IMR-90 (cell line): Measurements from ENCODE around the gene PCCB. TPM values are rescaled to one million over a fixed set of nuclear protein-coding genes. Genes with fewer than 3 reads are reported as not detected.

Experiments
- ATAC-seq: fragments of 200-7000 bp; cut with Tn5 transposase; 2 replicates; pipeline ENCODE4 v1.9.1; 2020; ENCODE audit warnings: low read depth, mild to moderate bottlenecking, moderate library complexity
- BruUV-seq: library from RNA; stranded (reverse); fragments of 400-500 nt; replicated peaks from 2 replicates; lab custom pipeline; 2021; lab: Mats Ljungman, UMichigan
- CTCF ChIA-PET: fragments of 300-600 bp; formaldehyde crosslinking; extraction: SDS; loops from one replicate; lab custom pipeline; 2021; ENCODE audit warnings: antibody characterized with exemption; lab: Yijun Ruan, JAX
- POLR2A ChIA-PET: fragments of 300-600 bp; sonication (Branson Sonifier 250); formaldehyde crosslinking; loops from one replicate; lab custom pipeline; 2022; ENCODE audit warnings: antibody characterized with exemption; ENCODE audit not compliant: unreplicated experiment; lab: Charles Lee
- DNase-seq: peaks from one replicate; pipeline ENCODE4 v3.0.0; 2013
- H2AFZ ChIP-seq: replicated peaks from 2 replicates; pipeline ENCODE3; 2013; ENCODE audit warnings: low read length, mild to moderate bottlenecking; ENCODE audit not compliant: poor library complexity
- H2AK5ac ChIP-seq: 2 replicates; pipeline ENCODE4 v1.6.1; 2013; ENCODE audit warnings: low read depth, low read length, inconsistent platforms
- H2AK9ac ChIP-seq: replicated peaks from 2 replicates; pipeline ENCODE3; 2013; ENCODE audit warnings: mild to moderate bottlenecking, low read depth, low read length, moderate library complexity; ENCODE audit not compliant: poor library complexity
- H2BK120ac ChIP-seq: 2 replicates; pipeline ENCODE4 v1.6.1; 2013; ENCODE audit warnings: low read depth, low read length, inconsistent platforms
- H2BK15ac ChIP-seq: 3 replicates; pipeline ENCODE4 v1.6.1; 2013; ENCODE audit warnings: low read depth, low read length, inconsistent platforms
- H2BK20ac ChIP-seq: 2 replicates; pipeline ENCODE4 v1.6.1; 2013; ENCODE audit warnings: low read depth, mild to moderate bottlenecking, inconsistent platforms, low read length, moderate library complexity
- H2BK5ac ChIP-seq: 2 replicates; pipeline ENCODE4 v1.6.1; 2013; ENCODE audit warnings: mild to moderate bottlenecking, low read depth, low read length, inconsistent platforms; ENCODE audit not compliant: poor library complexity, severe bottlenecking
- H3K14ac ChIP-seq: replicated peaks from 2 replicates; pipeline ENCODE4 v1.6.1; 2013; ENCODE audit warnings: low read depth, low read length, inconsistent platforms
- H3K18ac ChIP-seq: 2 replicates; pipeline ENCODE4 v1.6.1; 2013; ENCODE audit warnings: low read depth, low read length, control low read depth
- H3K23ac ChIP-seq: 2 replicates; pipeline ENCODE4 v1.6.1; 2013; ENCODE audit warnings: low read depth, low read length, inconsistent platforms
- H3K27ac ChIP-seq: 2 replicates; pipeline ENCODE4 v1.5.1; 2013; ENCODE audit warnings: mild to moderate bottlenecking, control low read depth, low read length; ENCODE audit not compliant: insufficient read depth
- H3K27me3 ChIP-seq: 2 replicates; pipeline ENCODE4 v1.6.1; 2013; ENCODE audit warnings: low read length; ENCODE audit not compliant: control insufficient read depth, insufficient read depth
- H3K36me3 ChIP-seq: 2 replicates; pipeline ENCODE4 v1.6.1; 2013; ENCODE audit warnings: low read length, mixed read lengths; ENCODE audit not compliant: control insufficient read depth, insufficient read depth
- H3K4ac ChIP-seq: 2 replicates; pipeline ENCODE4 v1.6.1; 2013; ENCODE audit warnings: low read depth, low read length, inconsistent platforms
- H3K4me1 ChIP-seq: 2 replicates; pipeline ENCODE4 v1.6.1; 2013; ENCODE audit warnings: low read length, mixed read lengths; ENCODE audit not compliant: control insufficient read depth, insufficient read depth
- H3K4me2 ChIP-seq: 2 replicates; pipeline ENCODE4 v1.6.1; 2013; ENCODE audit warnings: low read depth, mild to moderate bottlenecking, control low read depth, low read length, moderate library complexity
- H3K4me3 ChIP-seq: 2 replicates; pipeline ENCODE4 v1.5.1; 2013; ENCODE audit warnings: low read depth, mild to moderate bottlenecking, control low read depth, low read length, moderate library complexity; ENCODE audit not compliant: insufficient read depth
- H3K56ac ChIP-seq: 2 replicates; pipeline ENCODE4 v1.6.1; 2013; ENCODE audit warnings: low read length, inconsistent platforms; ENCODE audit not compliant: insufficient read depth; ENCODE audit errors: extremely low read depth
- H3K79me1 ChIP-seq, 2 experiments: 2 replicates each; pipeline ENCODE4 v1.6.1; 2013; ENCODE audit warnings: low read length in 2 of 2, inconsistent platforms in 1 of 2, low read depth in 1 of 2
- H3K9ac ChIP-seq: 2 replicates; pipeline ENCODE4 v1.6.1; 2013; ENCODE audit warnings: low read depth, low read length, control low read depth
- H3K9me1 ChIP-seq: 2 replicates; pipeline ENCODE4 v1.6.1; 2013; ENCODE audit warnings: low read length, inconsistent platforms; ENCODE audit not compliant: insufficient read depth
- H3K9me3 ChIP-seq: 2 replicates; pipeline ENCODE4 v1.6.1; 2013; ENCODE audit warnings: low read length; ENCODE audit not compliant: control insufficient read depth, insufficient read depth
- H4K20me1 ChIP-seq: 2 replicates; pipeline ENCODE4 v1.6.1; 2013; ENCODE audit warnings: low read length, inconsistent platforms; ENCODE audit not compliant: insufficient read depth
- H4K5ac ChIP-seq: 2 replicates; pipeline ENCODE4 v1.6.1; 2013; ENCODE audit warnings: mild to moderate bottlenecking, low read depth, low read length, control low read depth
- H4K8ac ChIP-seq, 2 experiments: 2 replicates each; pipeline ENCODE4 v1.6.1; 2013; ENCODE audit warnings: low read depth in 2 of 2, low read length in 2 of 2, control low read depth in 1 of 2, inconsistent platforms in 1 of 2
- H4K91ac ChIP-seq: 2 replicates; pipeline ENCODE4 v1.6.1; 2013; ENCODE audit warnings: low read depth, low read length, inconsistent platforms; ENCODE audit not compliant: insufficient read depth
- BHLHE40 ChIP-seq: fragments of 150-350 bp; IDR thresholded peaks from 2 replicates; pipeline ENCODE4 v1.6.1; 2016; ENCODE audit warnings: mild to moderate bottlenecking, low read depth, low read length
- CEBPB ChIP-seq: IDR thresholded peaks from 2 replicates; pipeline ENCODE4 v1.6.1; 2012; ENCODE audit warnings: low read depth, low read length, improper control_type of control experiment
- CHD1 ChIP-seq: IDR thresholded peaks from 2 replicates; pipeline ENCODE4 v1.6.1; 2012; ENCODE audit warnings: low read depth, low read length, improper control_type of control experiment
- MAFK ChIP-seq: IDR thresholded peaks from 2 replicates; pipeline ENCODE4 v1.6.1; 2012; ENCODE audit warnings: low read depth, low read length, improper control_type of control experiment
- MXI1 ChIP-seq: IDR thresholded peaks from 2 replicates; pipeline ENCODE4 v1.6.1; 2012; ENCODE audit warnings: low read depth, mild to moderate bottlenecking, low read length, moderate library complexity, borderline replicate concordance
- NFE2L2 ChIP-seq: fragments of 150-350 bp; IDR thresholded peaks from 2 replicates; pipeline ENCODE4 v1.6.1; 2016; ENCODE audit warnings: low read depth, mild to moderate bottlenecking, low read length
- POLR2A ChIP-seq: IDR thresholded peaks from 2 replicates; pipeline ENCODE4 v1.6.1; 2012; ENCODE audit warnings: mild to moderate bottlenecking, low read depth, low read length
- RAD21 ChIP-seq: IDR thresholded peaks from 2 replicates; pipeline ENCODE4 v1.6.1; 2012; ENCODE audit warnings: low read length, improper control_type of control experiment
- RCOR1 ChIP-seq: IDR thresholded peaks from 2 replicates; pipeline ENCODE4 v1.6.1; 2012; ENCODE audit warnings: mild to moderate bottlenecking, low read length, improper control_type of control experiment; ENCODE audit not compliant: insufficient replicate concordance
- RFX5 ChIP-seq: IDR thresholded peaks from 2 replicates; pipeline ENCODE4 v1.8.0; 2012; ENCODE audit warnings: low read depth, mild to moderate bottlenecking, low read length, moderate library complexity
- SMC3 ChIP-seq: fragments of 150-350 bp; IDR thresholded peaks from 2 replicates; pipeline ENCODE4 v1.6.1; 2016; ENCODE audit warnings: low read depth, mild to moderate bottlenecking, antibody characterized with exemption, low read length, moderate library complexity
- WGBS, 2 experiments: methylation state at CpG; one replicate each; pipeline versions ENCODE4 v1.1.5 to v1.1.7; 2013; ENCODE audit warnings: missing lambda C conversion rate in 2 of 2; ENCODE audit not compliant: insufficient read length in 1 of 2; ENCODE audit errors: extremely low coverage in 2 of 2; 5-methylcytosine and 5-hydroxymethylcytosine counted together
- dilution Hi-C: fragments of 300-500 bp; cut with HindIII; formaldehyde crosslinking; loops from one replicate; pipeline ENCODE4 v1.14.3; 2018; ENCODE audit warnings: low sequenced_read_pairs; ENCODE audit not compliant: unreplicated experiment
- in situ Hi-C: fragments of 300-500 bp; cut with MboI; formaldehyde crosslinking; loops from 3 replicates; pipeline ENCODE4 v1.14.3; 2019; ENCODE audit warnings: low sequenced_read_pairs, inconsistent platforms, mixed read lengths
- intact Hi-C: fragments of 100-400 bp; cut with micrococcal nuclease; formaldehyde crosslinking; loops from 2 replicates; pipeline ENCODE4 v1.10.0; 2022
- polyA plus RNA-seq, 3 experiments: library from polyadenylated mRNA; depleted of rRNA; stranded (reverse); fragments of >200 nt; gene quantifications; 2 replicates each; pipeline ENCODE4 v1.2.3, GENCODE V29; 2012; ENCODE audit warnings: low replicate concordance in 1 of 3
- total RNA-seq: library from RNA; depleted of rRNA; stranded (reverse); fragments of >200 nt; gene quantifications from 2 replicates; pipeline ENCODE4 v1.2.3, GENCODE V29; 2012
- TF ChIP-seq, protein P1 (sequence below): fragments of 150-350 bp; IDR thresholded peaks from 2 replicates; pipeline ENCODE4 v1.6.1; 2016; ENCODE audit warnings: low read depth, mild to moderate bottlenecking, low read length, moderate library complexity, borderline replicate concordance
- TF ChIP-seq, protein P2 (sequence below): fragments of 150-350 bp; IDR thresholded peaks from 2 replicates; pipeline ENCODE4 v1.6.1; 2017; ENCODE audit warnings: mild to moderate bottlenecking, antibody characterized with exemption, low read length, low read depth
- TF ChIP-seq, protein P3 (sequence below): conservative IDR thresholded peaks from 2 replicates; pipeline ENCODE4 v1.5.1; 2012; ENCODE audit warnings: mild to moderate bottlenecking, low read depth, low read length, improper control_type of control experiment

Gene PCCB
- total and polyA plus RNA-seq, 2 of the 4 experiments (the other 2 are of a cell fraction), result 40.5 to 76.2 TPM

DNA sequence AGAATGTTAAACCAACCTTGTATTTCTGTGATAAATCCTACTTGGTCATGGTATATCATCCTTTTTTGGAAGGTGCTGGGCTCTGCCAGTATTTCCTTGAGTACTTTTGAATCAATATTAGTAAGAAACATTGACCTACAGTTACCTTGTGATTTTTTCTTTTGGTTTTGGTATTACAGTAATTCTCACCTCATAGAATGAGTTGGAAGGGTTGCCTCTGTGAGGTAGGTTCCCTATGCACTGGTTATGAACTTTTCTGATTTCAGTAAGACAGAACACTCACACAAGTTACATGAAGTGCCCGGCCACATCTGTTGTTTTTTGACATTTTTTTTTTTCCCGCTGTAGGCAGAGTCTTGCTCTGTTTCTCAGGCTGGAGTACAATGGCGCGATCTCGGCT is 20.0 kb downstream of the PCCB start:
- ChIA-PET CTCF (no interaction called here), POLR2A (no interaction called here)
- Histone ChIP-seq H3K36me3 (peaks cover 1% of the 10 kb centered on the region; the same call in 1 of the 2 replicates), H3K4me3 (no peak overlapping the region), H3K79me1 (peaks cover 11 to 12% of the 10 kb centered on the region in 2 experiments), H3K23ac (no peak overlapping the region), H3K9me3 (no peaks in the 10 kb centered on the region), H2AK9ac (no peak overlapping the region), H2BK15ac (no peak overlapping the region), H3K9ac (no peak overlapping the region), H4K20me1 (no peaks in the 10 kb centered on the region), H3K56ac (no peak overlapping the region), H2BK20ac (no peak overlapping the region), H2BK120ac (no peak overlapping the region), H3K4ac (no peak overlapping the region), H3K4me2 (no peak overlapping the region), H4K8ac (no peak overlapping the region), H2AFZ (no peak overlapping the region), H4K5ac (no peak overlapping the region), H3K4me1 (peaks cover 3% of the 10 kb centered on the region; the same call in 1 of the 2 replicates), H4K91ac (no peak overlapping the region), H3K27me3 (no peaks in the 10 kb centered on the region), H3K27ac (no peak overlapping the region), H3K14ac (no peak overlapping the region), H2BK5ac (no peak overlapping the region), H3K18ac (no peak overlapping the region), H2AK5ac (no peak overlapping the region), H3K9me1 (no peaks in the 10 kb centered on the region)
- BruUV-seq, result no TSS peak
- dilution Hi-C loops, result no loop called here
- ATAC-seq (no peak), DNase-seq (no peak)
- no peak for TF ChIP-seq RFX5
- no peak for TF ChIP-seq POLR2A
- no peak for TF ChIP-seq BHLHE40
- no peak for TF ChIP-seq MXI1
- TF ChIP-seq MAFK, result no peak
- no peak for TF ChIP-seq RCOR1
- no peak for TF ChIP-seq RAD21
- TF ChIP-seq, protein P1, sequence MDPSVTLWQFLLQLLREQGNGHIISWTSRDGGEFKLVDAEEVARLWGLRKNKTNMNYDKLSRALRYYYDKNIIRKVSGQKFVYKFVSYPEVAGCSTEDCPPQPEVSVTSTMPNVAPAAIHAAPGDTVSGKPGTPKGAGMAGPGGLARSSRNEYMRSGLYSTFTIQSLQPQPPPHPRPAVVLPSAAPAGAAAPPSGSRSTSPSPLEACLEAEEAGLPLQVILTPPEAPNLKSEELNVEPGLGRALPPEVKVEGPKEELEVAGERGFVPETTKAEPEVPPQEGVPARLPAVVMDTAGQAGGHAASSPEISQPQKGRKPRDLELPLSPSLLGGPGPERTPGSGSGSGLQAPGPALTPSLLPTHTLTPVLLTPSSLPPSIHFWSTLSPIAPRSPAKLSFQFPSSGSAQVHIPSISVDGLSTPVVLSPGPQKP, result no peak
- TF ChIP-seq, protein P2, sequence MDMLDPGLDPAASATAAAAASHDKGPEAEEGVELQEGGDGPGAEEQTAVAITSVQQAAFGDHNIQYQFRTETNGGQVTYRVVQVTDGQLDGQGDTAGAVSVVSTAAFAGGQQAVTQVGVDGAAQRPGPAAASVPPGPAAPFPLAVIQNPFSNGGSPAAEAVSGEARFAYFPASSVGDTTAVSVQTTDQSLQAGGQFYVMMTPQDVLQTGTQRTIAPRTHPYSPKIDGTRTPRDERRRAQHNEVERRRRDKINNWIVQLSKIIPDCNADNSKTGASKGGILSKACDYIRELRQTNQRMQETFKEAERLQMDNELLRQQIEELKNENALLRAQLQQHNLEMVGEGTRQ, result no peak
- no peak for TF ChIP-seq NFE2L2
- no peak for TF ChIP-seq SMC3
- TF ChIP-seq, protein P3, sequence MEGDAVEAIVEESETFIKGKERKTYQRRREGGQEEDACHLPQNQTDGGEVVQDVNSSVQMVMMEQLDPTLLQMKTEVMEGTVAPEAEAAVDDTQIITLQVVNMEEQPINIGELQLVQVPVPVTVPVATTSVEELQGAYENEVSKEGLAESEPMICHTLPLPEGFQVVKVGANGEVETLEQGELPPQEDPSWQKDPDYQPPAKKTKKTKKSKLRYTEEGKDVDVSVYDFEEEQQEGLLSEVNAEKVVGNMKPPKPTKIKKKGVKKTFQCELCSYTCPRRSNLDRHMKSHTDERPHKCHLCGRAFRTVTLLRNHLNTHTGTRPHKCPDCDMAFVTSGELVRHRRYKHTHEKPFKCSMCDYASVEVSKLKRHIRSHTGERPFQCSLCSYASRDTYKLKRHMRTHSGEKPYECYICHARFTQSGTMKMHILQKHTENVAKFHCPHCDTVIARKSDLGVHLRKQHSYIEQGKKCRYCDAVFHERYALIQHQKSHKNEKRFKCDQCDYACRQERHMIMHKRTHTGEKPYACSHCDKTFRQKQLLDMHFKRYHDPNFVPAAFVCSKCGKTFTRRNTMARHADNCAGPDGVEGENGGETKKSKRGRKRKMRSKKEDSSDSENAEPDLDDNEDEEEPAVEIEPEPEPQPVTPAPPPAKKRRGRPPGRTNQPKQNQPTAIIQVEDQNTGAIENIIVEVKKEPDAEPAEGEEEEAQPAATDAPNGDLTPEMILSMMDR, result no peak
- no peak for TF ChIP-seq CHD1
- TF ChIP-seq CEBPB, result no peak
- intact Hi-C loops, result no loop called here
- WGBS, 2 experiments, result no CpG with 5 or more reads among the region's 5 CpGs
- in situ Hi-C loops, result no loop called here
